Inflammatory macrophage treated with lipopolysaccharide for 4 hours (primary cell): ENCODE measurements around the gene SPAG5.
"Not testable (repeated sequence)": the region's sequence is repeated elsewhere in the genome, so short reads cannot be mapped to it uniquely, and the experiment has no call there.

Experiments used
- DNase-seq: peaks from one replicate; pipeline ENCODE4 v3.0.0-alpha.2; 2020

SPAG5 gene

GRCh38 chr17:28612531-28612930 is 13.7 kb upstream of the SPAG5 start:
- no peak for DNase-seq

DNA sequence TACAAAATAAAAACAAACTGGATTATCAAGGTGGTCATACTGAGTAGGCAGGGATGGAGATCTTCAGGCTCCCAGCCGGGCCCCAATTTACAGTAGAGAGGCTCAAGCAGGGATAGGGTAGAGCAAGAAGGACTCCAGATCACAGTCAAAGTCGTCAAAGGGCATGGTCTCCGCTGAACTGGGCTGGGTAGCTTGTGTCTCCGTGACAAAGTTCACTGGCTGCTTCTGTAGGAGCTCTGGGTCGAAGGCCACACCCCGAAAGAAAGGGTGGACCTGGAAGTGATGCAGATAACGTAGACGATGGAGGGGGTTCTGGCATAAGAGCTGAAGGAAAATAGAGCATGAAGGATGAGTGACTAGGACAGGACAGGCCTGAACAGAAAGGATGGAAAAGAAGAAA is 11.6 kb upstream of the SPAG5 start:
- DNase-seq: no peak

GRCh38 chr17:28604031-28604430 is 5.2 kb upstream of the SPAG5 start:
- not testable (repeated sequence) for DNase-seq

DNA sequence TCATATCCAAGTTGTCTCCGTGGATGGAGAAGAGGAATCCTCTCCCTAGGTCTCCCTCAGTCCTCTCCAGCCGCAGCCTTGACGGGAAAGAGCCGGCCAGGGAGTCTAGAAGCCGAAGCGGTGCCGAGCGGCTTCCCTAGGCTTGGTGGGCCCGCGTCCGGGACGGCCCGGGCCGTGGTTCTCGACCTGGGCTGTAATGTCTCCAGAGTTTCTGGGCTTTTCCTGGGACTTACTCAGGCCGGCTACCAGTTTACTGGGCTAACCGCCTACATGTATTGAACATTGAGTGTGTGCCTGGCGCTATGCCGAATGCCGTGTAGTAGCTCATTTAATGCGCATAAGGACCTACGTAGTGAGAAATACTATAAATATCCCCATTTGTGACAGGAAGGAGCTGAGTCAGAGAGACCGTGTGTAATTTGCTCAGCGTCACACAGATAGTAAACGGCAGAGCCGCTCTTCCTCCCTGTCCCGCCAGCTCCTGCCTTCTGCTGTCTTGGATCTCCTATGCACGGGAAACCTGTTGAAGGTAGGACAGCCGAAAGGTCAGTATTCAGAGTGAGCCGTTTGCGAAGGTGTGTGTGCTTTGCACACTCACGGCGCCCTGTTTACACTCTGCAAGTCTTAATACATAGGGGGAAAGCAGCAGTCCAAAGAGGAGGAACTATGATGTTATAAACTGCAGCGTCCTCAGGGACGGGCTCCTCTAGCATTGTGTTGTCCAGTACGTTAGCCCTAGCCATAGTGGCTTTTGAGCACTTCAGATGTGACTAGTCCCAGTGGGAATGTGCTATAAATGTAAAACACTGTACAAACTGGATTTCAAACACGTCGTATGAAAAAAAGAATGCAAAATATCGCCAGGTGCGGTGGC is 723 bp upstream of the SPAG5 start:
- DNase-seq: peak; percentile 90

DNA sequence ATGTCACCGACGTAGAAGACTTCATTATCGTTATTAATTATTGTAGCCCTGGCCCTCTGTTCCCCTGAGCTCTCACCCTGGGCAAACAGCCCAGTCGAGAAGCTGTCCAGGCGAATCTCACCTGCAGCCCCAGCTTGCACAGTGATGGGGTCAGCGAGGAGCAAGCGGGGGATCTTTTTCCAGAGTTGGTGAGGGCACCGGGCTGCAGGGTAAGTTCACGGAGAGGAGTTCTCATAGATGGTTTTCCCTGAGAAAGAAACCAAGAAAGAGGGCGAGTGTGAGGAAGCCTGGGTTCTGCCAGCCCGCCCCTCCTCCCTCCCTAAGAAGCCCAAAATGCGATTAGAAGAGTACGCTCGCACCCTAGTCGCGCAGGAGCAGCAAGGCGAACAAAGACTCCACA is 436 bp downstream of the SPAG5 start:
- no peak for DNase-seq

DNA sequence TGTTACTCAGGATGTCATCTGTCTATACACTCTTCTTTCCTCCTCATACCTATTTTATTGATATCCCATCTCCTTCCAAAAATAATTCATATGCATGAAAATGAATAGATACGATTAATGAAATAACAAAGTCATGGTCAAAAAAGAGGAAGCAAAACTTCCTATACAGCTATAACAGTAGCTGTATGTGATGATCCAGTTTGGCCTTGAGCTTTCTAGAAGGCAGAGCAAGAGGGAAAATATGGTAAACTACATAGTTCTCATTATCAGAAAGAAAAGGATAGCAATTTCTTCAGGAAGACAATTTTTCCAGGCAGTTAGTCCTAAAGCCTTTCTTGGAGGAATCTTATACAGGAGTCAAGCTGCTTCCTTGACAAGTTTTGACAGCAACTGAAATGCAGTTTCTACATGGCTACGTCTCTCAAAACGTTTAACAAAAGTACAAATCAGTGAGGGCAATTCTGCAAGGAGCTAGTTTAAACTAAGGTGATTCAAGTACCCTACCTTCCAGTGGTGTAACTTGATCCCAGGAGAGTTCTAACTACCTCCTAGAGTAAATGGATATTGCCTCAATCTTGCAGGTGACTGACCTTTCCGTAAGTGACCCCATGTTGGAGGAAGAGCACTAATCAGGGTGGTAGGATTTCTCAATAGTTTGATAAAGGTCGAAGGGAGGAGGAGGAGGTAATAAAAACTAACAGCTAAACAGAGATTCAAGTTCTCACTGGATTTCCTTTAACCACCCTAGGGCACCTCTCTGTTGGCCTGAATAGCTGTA is 1.0 kb downstream of the SPAG5 start:
- DNase-seq: peak; percentile 34

GRCh38 chr17:28592260-28592659 is 6.6 kb downstream of the SPAG5 start:
- DNase-seq: no peak

- DNase-seq: no peak
Measured at GRCh38 chr17:28585851-28586250, 13.0 kb downstream of the SPAG5 start.

GRCh38 chr17:28584434-28584833 is 14.4 kb downstream of the SPAG5 start:
- no peak for DNase-seq

GRCh38 chr17:28582513-28582912 is 16.3 kb downstream of the SPAG5 start:
- DNase-seq: no peak

GRCh38 chr17:28580959-28581358 is 17.9 kb downstream of the SPAG5 start:
- DNase-seq: no peak

GRCh38 chr17:28579526-28579925 is 19.3 kb downstream of the SPAG5 start:
- DNase-seq: no peak

GRCh38 chr17:28578246-28579195 is 20.3 kb downstream of the SPAG5 start:
- no peak for DNase-seq

DNA sequence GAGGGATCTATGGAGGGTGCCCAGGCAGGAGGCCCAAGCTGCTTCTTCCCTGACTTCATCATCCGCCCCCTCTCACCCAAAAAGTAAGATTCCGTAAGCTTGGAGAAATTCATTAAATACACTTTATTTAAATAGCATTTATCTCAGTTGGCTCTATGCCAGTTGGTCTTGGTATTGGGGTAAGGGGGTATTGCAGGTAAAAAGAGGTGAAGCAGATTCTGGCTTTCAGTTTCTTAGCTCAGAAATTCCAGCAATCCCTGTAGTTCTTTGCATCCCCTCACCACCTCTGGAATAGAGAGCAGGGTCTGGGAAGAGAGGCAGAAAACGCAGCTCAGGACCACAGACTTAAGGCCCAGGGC is 21.4 kb downstream of the SPAG5 start:
- DNase-seq: no peak

DNA sequence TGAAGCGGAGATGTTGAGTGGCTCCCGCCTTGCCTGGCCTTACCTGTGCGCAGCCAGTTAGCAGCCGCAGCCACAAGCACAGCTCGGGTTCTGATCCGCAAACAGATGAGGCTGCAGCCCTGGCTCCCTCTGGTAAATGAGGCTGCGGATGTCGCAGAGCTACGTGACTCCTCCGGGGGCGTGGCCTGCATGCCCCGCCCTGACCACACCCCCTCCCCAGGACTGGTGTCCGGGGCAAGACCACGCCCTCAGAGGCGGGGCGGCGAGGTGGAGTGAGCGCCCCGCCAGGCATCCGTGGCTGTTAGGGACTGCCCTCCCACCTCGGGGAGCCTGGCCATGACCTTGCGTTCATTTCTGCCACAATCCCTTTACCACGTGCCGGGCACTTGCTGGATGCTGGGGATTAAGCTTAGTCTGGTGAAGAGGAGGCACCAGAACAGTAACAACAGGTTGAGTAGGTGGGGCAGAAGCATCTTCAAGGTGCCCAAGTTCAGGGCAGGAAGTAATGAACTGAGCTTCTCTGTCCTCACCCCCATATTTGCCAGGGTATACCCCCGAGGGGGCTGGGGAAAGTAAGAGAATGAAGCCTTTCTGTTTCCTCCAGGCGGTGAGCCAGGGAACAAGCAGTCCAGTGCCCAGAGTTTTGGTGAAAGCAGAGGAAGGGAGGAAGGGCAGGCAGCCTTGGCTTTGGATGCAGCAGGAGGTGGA is 21.9 kb downstream of the SPAG5 start, which contains the start of gene ALDOC:
Gene ALDOC, minus strand, starts transcription at position 138 of the 708 bp plus-strand sequence. CDS start 1,363 bp downstream, outside the sequence.
- DNase-seq: peak; percentile 97

- not testable (repeated sequence) for DNase-seq
Measured at GRCh38 chr17:28576016-28576415, 22.8 kb downstream of the SPAG5 start.

- DNase-seq: no peak
Measured at GRCh38 chr17:28575126-28575795, 23.6 kb downstream of the SPAG5 start.

GRCh38 chr17:28574526-28574925 is 24.3 kb downstream of the SPAG5 start:
- DNase-seq: no peak

DNA sequence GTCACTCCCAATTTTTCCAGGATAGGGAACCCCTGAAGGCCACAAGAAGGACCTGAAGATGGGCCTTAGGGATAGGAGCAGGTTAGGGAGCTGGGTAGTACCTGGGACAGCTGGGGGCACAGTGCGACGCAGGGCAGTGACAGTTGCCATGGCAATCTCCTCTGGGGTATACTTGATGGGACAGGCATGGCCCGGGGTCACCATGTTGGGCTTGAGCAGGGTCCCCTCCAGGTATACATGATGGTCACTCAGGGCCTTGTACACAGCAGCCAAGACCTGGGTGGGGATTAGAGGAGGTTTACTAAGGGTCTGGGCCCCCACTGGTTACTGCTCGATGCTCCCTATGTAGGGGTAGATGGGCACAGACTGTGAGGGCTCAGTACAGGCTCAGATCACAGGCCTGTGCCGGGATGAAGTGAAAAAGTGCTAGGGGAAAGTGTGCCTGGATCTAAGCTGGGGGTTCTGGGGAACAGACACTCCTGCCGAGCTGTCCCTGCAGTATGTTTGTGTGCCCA is 24.8 kb downstream of the SPAG5 start:
- no peak for DNase-seq

DNA sequence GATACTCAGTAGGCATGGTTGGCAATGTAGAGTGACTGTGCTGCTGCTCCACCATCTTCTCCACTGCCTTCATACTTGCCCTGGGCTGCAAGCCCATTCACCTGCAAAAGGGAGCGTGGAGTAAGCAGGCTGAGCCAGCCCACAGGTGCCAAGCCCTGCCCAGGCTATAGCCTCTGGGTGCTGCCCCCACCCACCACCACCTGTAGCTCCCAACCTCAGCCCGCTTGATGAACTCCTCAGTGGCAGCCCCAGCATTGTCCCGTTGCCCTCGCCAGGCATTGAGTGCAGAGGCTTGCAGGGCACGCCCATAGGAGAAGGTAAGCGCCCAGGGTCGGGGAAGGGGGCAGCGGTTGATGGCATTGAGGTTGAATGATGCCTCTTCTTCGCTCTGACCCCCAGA is 25.3 kb downstream of the SPAG5 start:
- no peak for DNase-seq

DNA sequence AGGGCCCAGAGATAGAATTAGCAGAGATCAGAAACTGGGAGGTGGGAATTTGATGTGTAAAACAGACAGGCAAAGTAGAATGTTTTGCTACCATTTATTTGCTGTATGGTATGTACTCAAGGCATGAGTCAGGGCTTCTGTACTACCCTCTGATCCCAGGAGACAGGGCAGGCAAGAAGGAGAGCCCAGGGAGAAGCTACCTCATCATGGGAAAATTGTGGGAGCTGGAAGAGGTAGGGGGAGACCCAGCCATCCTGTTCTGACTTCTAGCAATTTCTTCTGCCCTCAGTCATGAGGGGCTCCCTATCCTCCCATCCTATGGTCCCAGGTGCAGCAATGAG is 25.8 kb downstream of the SPAG5 start:
- no peak for DNase-seq
